Measurements from ENCODE around the gene SYTL3. TPM values are rescaled to one million over a fixed set of nuclear protein-coding genes. Genes with fewer than 3 reads are reported as not detected.

SYTL3 gene
- polyA plus RNA-seq, 1 of the 3 experiments (the other 2 are of a cell fraction) = 2.3 TPM

- H2AFZ ChIP-seq (ENCODE audit: low read depth) = no peak overlapping the region; the same call in 1 of the 2 replicates
- H3K27me3 ChIP-seq (ENCODE audit: insufficient read depth) = no peaks in the 10 kb centered on the region
- no peaks in the 10 kb centered on the region for H3K9me2 ChIP-seq
- H3K9me3 ChIP-seq = no peaks in the 10 kb centered on the region
- 56% methylated on average over 5 of the region's 5 CpGs for WGBS (ENCODE audit: low lambda C conversion rate)
- peaks cover 13% of the 10 kb centered on the region; the same call in 1 of the 2 replicates for H4K20me1 ChIP-seq (ENCODE audit: insufficient read depth)
- H3K9ac ChIP-seq = no peak overlapping the region
- H3K4me1 ChIP-seq (ENCODE audit: control insufficient read depth in 1 of 2, insufficient read depth in 2 of 2, low read depth in 1 of 2, low read length in 1 of 2) = peaks cover 18 to 28% of the 10 kb centered on the region in 2 experiments; a peak in 3 of 4 replicates
- H3K4me3 ChIP-seq (ENCODE audit: low read depth in 2 of 2, low read length in 1 of 2) = no peak overlapping the region
- DNase-seq = no peak
- CTCF ChIA-PET = no interaction called here
- peaks cover 12% of the 10 kb centered on the region for H3F3A ChIP-seq (replicated peaks; ENCODE audit: insufficient read depth)
- H3K4me2 ChIP-seq = peak overlapping the region; percentile 6; the same call in 1 of the 2 replicates
- no peak for TF ChIP-seq EZH2phosphoT487 (IDR thresholded peaks at IDR 0.05; ENCODE audit: borderline replicate concordance, low read depth)
- no peak for TF ChIP-seq TAF1 (IDR thresholded peaks at IDR 0.05; ENCODE audit: borderline replicate concordance, low read depth, low read length)
- TF ChIP-seq SMC3 (IDR thresholded peaks at IDR 0.05; ENCODE audit: low read depth, low read length) = no peak
- TF ChIP-seq NFIC (IDR thresholded peaks at IDR 0.05; ENCODE audit: borderline replicate concordance) = no peak
- no peak for TF ChIP-seq NRF1 (IDR thresholded peaks at IDR 0.05; ENCODE audit: low read depth, low read length)
- no peak for TF ChIP-seq USF1 (IDR thresholded peaks at IDR 0.05; ENCODE audit: borderline replicate concordance, low read depth)
- TF ChIP-seq MAX (IDR thresholded peaks at IDR 0.05; ENCODE audit: low read depth) = no peak
- TF ChIP-seq JUND (IDR thresholded peaks at IDR 0.05) = no peak
- no peak for TF ChIP-seq RFX5 (IDR thresholded peaks at IDR 0.05; ENCODE audit: low read length)
- TF ChIP-seq, protein P1, sequence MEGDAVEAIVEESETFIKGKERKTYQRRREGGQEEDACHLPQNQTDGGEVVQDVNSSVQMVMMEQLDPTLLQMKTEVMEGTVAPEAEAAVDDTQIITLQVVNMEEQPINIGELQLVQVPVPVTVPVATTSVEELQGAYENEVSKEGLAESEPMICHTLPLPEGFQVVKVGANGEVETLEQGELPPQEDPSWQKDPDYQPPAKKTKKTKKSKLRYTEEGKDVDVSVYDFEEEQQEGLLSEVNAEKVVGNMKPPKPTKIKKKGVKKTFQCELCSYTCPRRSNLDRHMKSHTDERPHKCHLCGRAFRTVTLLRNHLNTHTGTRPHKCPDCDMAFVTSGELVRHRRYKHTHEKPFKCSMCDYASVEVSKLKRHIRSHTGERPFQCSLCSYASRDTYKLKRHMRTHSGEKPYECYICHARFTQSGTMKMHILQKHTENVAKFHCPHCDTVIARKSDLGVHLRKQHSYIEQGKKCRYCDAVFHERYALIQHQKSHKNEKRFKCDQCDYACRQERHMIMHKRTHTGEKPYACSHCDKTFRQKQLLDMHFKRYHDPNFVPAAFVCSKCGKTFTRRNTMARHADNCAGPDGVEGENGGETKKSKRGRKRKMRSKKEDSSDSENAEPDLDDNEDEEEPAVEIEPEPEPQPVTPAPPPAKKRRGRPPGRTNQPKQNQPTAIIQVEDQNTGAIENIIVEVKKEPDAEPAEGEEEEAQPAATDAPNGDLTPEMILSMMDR (IDR thresholded peaks at IDR 0.05) = no peak
- TF ChIP-seq TCF12 (IDR thresholded peaks at IDR 0.05) = no peak
- TF ChIP-seq EP300 (IDR thresholded peaks at IDR 0.05; ENCODE audit: borderline replicate concordance in 1 of 2, low read depth in 1 of 2, low read length in 1 of 2) = no peak
- TF ChIP-seq TEAD4 (IDR thresholded peaks at IDR 0.05; ENCODE audit: borderline replicate concordance, insufficient read depth) = no peak
- TF ChIP-seq RAD21 (IDR thresholded peaks at IDR 0.05; ENCODE audit: low read length) = no peak
- TF ChIP-seq IRF3 (IDR thresholded peaks at IDR 0.05; ENCODE audit: low read depth, low read length) = no peak
- TF ChIP-seq, protein P2, sequence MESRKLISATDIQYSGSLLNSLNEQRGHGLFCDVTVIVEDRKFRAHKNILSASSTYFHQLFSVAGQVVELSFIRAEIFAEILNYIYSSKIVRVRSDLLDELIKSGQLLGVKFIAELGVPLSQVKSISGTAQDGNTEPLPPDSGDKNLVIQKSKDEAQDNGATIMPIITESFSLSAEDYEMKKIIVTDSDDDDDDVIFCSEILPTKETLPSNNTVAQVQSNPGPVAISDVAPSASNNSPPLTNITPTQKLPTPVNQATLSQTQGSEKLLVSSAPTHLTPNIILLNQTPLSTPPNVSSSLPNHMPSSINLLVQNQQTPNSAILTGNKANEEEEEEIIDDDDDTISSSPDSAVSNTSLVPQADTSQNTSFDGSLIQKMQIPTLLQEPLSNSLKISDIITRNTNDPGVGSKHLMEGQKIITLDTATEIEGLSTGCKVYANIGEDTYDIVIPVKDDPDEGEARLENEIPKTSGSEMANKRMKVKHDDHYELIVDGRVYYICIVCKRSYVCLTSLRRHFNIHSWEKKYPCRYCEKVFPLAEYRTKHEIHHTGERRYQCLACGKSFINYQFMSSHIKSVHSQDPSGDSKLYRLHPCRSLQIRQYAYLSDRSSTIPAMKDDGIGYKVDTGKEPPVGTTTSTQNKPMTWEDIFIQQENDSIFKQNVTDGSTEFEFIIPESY (IDR thresholded peaks at IDR 0.05; ENCODE audit: borderline replicate concordance, low read depth) = no peak
- H3K79me2 ChIP-seq (ENCODE audit: insufficient read depth) = peaks cover 93% of the 10 kb centered on the region
- peaks cover 4 to 18% of the 10 kb centered on the region in 2 experiments for H3K36me3 ChIP-seq (replicated peaks in 1 of 2; ENCODE audit: control insufficient read depth in 1 of 2, insufficient read depth in 2 of 2, low read length in 1 of 2)
- H3K27ac ChIP-seq (ENCODE audit: low read depth in 2 of 2, low read length in 1 of 2) = peak overlapping the region; percentile 40 to 65; a peak in 3 of 4 replicates
- POLR2A ChIA-PET = no interaction called here
These were observed 153.9 kb downstream of the SYTL3 start for GRCh38 chr6:158803733-158804143.
